Ishikawa (cell line): ENCODE measurements around the gene MYCL.

ENCODE experiments used
- CEBPB ChIP-seq: IDR thresholded peaks from 2 replicates; pipeline ENCODE4 v1.6.1; 2012
- CREB1 ChIP-seq: IDR thresholded peaks from 2 replicates; pipeline ENCODE4 v1.6.1; 2012; ENCODE audit warnings: low read depth
- EGR1 ChIP-seq: IDR thresholded peaks from 2 replicates; pipeline ENCODE4 v1.6.1; 2012
- EP300 ChIP-seq: IDR thresholded peaks from 2 replicates; pipeline ENCODE4 v1.6.1; 2012; ENCODE audit warnings: borderline replicate concordance
- FOXM1 ChIP-seq: IDR thresholded peaks from 2 replicates; pipeline ENCODE4 v1.6.1; 2012; ENCODE audit warnings: low read depth, borderline replicate concordance
- NFIC ChIP-seq: IDR thresholded peaks from 2 replicates; pipeline ENCODE4 v1.6.1; 2012
- RAD21 ChIP-seq: IDR thresholded peaks from 2 replicates; pipeline ENCODE4 v1.6.1; 2012; ENCODE audit warnings: low read depth
- REST ChIP-seq: IDR thresholded peaks from 2 replicates; pipeline ENCODE4 v1.6.1; 2012; ENCODE audit warnings: low read depth, mild to moderate bottlenecking
- TAF1 ChIP-seq: IDR thresholded peaks from 2 replicates; pipeline ENCODE4 v1.6.1; 2012; ENCODE audit warnings: low read depth, mild to moderate bottlenecking
- TCF12 ChIP-seq: IDR thresholded peaks from 2 replicates; pipeline ENCODE4 v1.6.1; 2012; ENCODE audit warnings: low read depth
- TEAD4 ChIP-seq: IDR thresholded peaks from 2 replicates; pipeline ENCODE4 v1.6.1; 2012
- YY1 ChIP-seq: IDR thresholded peaks from 2 replicates; pipeline ENCODE4 v1.6.1; 2012; ENCODE audit warnings: low read depth
- ZBTB7A ChIP-seq: IDR thresholded peaks from 2 replicates; pipeline ENCODE4 v1.6.1; 2012; ENCODE audit warnings: low read depth
- TF ChIP-seq, protein P1 (sequence below): IDR thresholded peaks from 2 replicates; pipeline ENCODE4 v1.6.1; 2012
- TF ChIP-seq, protein P2 (sequence below): IDR thresholded peaks from 2 replicates; pipeline ENCODE4 v1.6.1; 2012

Gene MYCL

GRCh38 chr1:39928809-39929587, 27.3 kb upstream of the MYCL start:
- TF ChIP-seq CREB1 (no peak), EP300 (no peak), ZBTB7A (no peak), EGR1 (no peak), REST (no peak), RAD21 (no peak), CEBPB (no peak), FOXM1 (no peak), TAF1 (no peak), TCF12 (no peak), TEAD4 (no peak), NFIC (no peak)
- TF ChIP-seq, protein P1, sequence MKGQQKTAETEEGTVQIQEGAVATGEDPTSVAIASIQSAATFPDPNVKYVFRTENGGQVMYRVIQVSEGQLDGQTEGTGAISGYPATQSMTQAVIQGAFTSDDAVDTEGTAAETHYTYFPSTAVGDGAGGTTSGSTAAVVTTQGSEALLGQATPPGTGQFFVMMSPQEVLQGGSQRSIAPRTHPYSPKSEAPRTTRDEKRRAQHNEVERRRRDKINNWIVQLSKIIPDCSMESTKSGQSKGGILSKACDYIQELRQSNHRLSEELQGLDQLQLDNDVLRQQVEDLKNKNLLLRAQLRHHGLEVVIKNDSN: no peak
- TF ChIP-seq, protein P2, sequence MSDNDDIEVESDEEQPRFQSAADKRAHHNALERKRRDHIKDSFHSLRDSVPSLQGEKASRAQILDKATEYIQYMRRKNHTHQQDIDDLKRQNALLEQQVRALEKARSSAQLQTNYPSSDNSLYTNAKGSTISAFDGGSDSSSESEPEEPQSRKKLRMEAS: no peak

DNA sequence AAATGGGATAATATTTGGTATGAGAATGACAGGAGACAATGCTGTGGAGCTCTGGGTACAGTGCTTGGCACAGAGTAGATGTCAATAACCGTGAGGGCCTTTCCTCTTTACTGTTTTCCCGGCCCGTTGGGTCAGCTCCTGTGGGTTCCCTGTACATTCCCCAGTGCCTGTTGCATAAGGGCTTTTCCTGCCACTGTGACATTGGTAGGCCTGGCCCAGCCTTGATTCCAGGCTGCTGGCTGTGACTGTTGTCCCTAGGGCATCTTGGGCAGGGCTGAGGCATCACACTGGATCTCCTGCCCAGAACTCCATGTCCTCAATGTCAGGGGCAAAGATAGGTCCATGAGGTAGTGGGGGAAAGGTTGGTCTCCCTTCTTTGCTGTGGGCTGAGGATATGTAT, 25.8 kb upstream of the MYCL start:
- TF ChIP-seq REST: no peak
- no peak for TF ChIP-seq TCF12
- no peak for TF ChIP-seq TAF1
- no peak for TF ChIP-seq TEAD4
- TF ChIP-seq EP300: no peak
- TF ChIP-seq CEBPB: no peak
- no peak for TF ChIP-seq NFIC
- TF ChIP-seq, protein P1: no peak
- TF ChIP-seq RAD21: no peak
- no peak for TF ChIP-seq EGR1
- TF ChIP-seq YY1: no peak
- TF ChIP-seq CREB1: no peak
- no peak for TF ChIP-seq ZBTB7A

DNA sequence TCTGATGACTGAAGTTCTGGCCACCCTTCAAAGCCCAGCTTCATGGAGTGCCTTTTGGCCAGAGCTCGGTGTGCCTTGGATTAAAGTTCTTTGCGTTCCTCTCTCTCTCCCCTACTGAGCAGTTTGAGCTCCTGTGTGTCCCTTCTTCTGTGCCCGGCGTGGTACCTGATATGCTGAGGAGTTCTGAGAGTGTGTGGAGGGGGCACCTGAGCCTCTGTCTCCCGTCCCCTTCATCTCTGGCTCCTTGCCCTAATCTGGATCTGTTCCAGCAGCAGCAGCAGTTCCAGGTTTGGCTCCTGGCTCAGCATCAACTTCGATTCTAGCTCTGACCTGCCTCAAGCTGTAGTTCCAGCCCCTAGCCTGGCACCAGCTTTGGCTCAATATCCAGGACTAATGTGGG, 25.1 kb upstream of the MYCL start:
- TF ChIP-seq, protein P1: no peak
- peak; percentile 38 for TF ChIP-seq NFIC
- 0 out of 2 replicates have a peak, but pooled peaks have one; percentile 59 for TF ChIP-seq TCF12
- peak; percentile 75; the same call in 1 of the 2 replicates for TF ChIP-seq TEAD4

DNA sequence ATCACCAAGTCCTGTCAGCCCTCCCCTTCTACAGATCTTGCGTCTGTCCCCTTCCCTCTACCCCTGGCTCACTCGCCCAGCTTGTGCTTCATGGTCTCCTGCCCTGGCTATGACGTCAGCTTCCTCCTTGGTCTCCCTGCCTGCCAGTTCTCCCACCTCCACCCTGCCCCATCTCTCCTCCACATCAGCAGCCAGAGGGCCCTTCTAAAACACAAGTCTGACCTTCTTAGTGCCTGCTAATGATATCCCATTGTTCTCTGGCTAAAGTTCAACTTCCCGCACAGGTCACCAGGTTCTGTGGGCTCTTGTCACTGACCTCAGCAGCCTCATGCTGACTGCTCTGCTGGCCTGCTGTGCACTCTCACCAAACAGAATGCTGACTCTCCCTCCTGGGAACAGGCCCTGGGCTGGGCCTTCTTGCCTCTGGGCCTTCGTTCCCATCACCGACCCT, 24.7 kb upstream of the MYCL start:
- TF ChIP-seq CEBPB: no peak
- TF ChIP-seq FOXM1: no peak
- no peak for TF ChIP-seq ZBTB7A
- no peak for TF ChIP-seq YY1
- no peak for TF ChIP-seq EGR1
- no peak for TF ChIP-seq REST
- no peak for TF ChIP-seq RAD21
- TF ChIP-seq, protein P2: no peak
- TF ChIP-seq NFIC: peak; percentile 57; the same call in 1 of the 2 replicates
- TF ChIP-seq EP300: peak; percentile 59; the same call in 1 of the 2 replicates
- no peak for TF ChIP-seq TAF1
- TF ChIP-seq TCF12: peak; percentile 71; the same call in 1 of the 2 replicates
- TF ChIP-seq TEAD4: no peak
- TF ChIP-seq, protein P1: no peak
